GDM1 (cell line): ENCODE measurements around the gene TP53RK.

Experiments used
- DNase-seq: peaks from one replicate; lab custom pipeline; 2025; lab: John Stamatoyannopoulos, UW

The TP53RK gene

GRCh38 chr20:46638134-46638897 lies 50.9 kb downstream of the TP53RK start:
- no peak for DNase-seq

- DNase-seq: no peak
These were observed 51.7 kb downstream of the TP53RK start for GRCh38 chr20:46637427-46638133.

- DNase-seq: no peak
These were observed 52.2 kb downstream of the TP53RK start for GRCh38 chr20:46637020-46637419.

GRCh38 chr20:46636514-46636913 lies 52.7 kb downstream of the TP53RK start:
- DNase-seq: no peak

- no peak for DNase-seq
These were observed 53.6 kb downstream of the TP53RK start for GRCh38 chr20:46635514-46636136.

GRCh38 chr20:46634528-46634927 lies 54.7 kb downstream of the TP53RK start:
- no peak for DNase-seq
